Motor neuron (in vitro differentiated cells): Measurements from ENCODE around the gene URGCP. TPM values are rescaled to one million over a fixed set of nuclear protein-coding genes. Genes with fewer than 3 reads are reported as not detected.

Experiments used
- ATAC-seq, 8 experiments: fragments of 200-7000 bp; cut with Tn5 transposase; replicated peaks in 6 of 8; 2 replicates each; pipeline ENCODE4 v1.8.0; 2021; ENCODE audit warnings: mild to moderate bottlenecking in 8 of 8, moderate library complexity in 8 of 8
- H3K27ac ChIP-seq, 2 donors: fragments of 250-450 bp; sonication (Bioruptor Pico); 2 replicates each; pipeline ENCODE4 v1.9.0; 2021; ENCODE audit warnings: antibody characterized with exemption in 2 of 2, mild to moderate bottlenecking in 2 of 2, moderate library complexity in 1 of 2
- H3K4me1 ChIP-seq, 2 donors: fragments of 250-450 bp; sonication (Bioruptor Pico); replicated peaks in 1 of 2; 2 replicates each; pipeline ENCODE4 v1.6.1; 2021; ENCODE audit warnings: antibody characterized with exemption in 2 of 2, mild to moderate bottlenecking in 2 of 2, moderate library complexity in 1 of 2
- H3K4me3 ChIP-seq, 5 donors: fragments of 250-450 bp; sonication (Bioruptor Pico); 2 replicates each; pipeline ENCODE4 v1.9.0; 2021; ENCODE audit warnings: antibody characterized with exemption in 5 of 5, mild to moderate bottlenecking in 5 of 5, moderate library complexity in 4 of 5
- WGBS, 10 experiments: fragments of 450-650 bp; shearing (Covaris generic); methylation state at CpG; one replicate each; pipeline ENCODE4 v1.0.0; 2022; 5-methylcytosine and 5-hydroxymethylcytosine counted together
- in situ Hi-C, 9 experiments: fragments of 400-800 bp; cut with MboI; loops; one replicate each; pipeline ENCODE4 v1.15.0; 2021; ENCODE audit warnings: low sequenced_read_pairs in 9 of 9, low pct_unique_long_range_greater_than_20kb in 2 of 9; ENCODE audit not compliant: unreplicated experiment in 9 of 9
- total RNA-seq, 8 experiments: library from RNA; unstranded; fragments of 300-600 nt; gene quantifications; 2 replicates each; pipeline versions ENCODE4 v1.2.3 to v1.2.4, GENCODE V29; 2022

Gene URGCP
- 10 to 100 TPM; 20.1 to 50.1 (median 27.2) TPM for total RNA-seq

DNA sequence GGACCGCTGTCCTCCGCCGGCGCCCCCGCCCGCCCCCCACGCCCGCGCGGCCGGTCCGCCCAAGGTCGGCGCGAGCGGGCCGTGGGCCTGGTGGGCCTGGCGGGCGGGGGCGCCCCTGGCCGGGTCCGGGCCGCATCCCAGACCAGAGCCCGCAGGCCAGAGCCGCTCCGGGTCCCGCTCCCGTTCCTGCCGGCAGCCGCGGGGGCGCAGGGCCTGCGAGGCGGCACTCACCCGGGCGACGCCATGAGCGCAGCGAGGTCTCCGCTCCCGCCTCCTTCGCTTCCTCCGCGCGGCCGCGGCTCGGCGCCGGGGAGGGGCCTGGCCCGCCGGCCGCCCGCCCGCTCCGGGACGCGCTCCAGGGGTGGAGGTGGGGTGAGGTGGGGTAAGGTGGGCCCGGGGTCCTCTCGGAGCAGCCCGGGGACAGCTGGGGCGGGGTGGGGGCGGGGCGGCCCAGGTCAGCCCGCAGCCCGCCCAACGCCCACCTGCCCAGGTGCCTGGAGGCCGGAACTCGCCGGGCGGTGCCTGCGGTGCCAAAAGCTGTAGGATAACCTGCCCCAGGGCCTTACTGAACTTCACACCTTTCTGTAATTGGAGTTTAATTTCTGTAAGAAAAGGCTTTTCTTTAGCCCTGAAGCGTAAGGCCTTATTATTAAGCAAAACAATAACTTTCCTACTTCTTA is at the start of gene URGCP:
Gene URGCP, minus strand, starts transcription at position 266 of the 680 bp plus-strand sequence. Its CDS starts 21 bp downstream, at position 245.
- in situ Hi-C loops, result no loop called here
- WGBS, 10 experiments, result 0 to 80% (median 20%) methylated on average over 1 to 3 of the region's 73 CpGs; no CpG with 5 or more reads in 6 of the 10 experiments
- Histone ChIP-seq H3K4me1 (peaks cover 5 to 21% of the 10 kb centered on the region in 2 donors), H3K27ac (peak within 1 kb of the TSS; percentile 68 to 80), H3K4me3 (peak within 1 kb of the TSS; percentile 53 to 83 (median 71))
- ATAC-seq, result peak; percentile 47 to 83 (median 78)

DNA sequence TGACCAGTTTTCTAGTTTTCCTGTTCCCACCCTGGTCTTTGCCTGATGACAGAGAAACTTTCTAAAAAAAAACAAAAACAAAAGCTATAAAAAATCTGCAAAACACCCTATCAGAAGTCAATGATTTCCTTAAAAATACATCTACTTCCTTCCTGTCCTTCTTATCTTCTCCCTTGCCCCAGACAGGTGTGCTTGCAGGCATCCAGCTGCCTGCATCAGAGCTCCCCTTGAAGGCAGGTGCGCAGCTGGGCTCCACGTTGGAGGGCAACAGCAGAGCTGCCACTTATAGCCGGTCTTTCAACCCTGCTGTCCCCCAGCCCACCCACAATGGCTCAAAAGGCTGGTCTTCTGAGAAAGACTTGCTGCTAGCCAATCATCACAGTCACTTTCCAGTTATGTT is 49.6 kb upstream of the URGCP start:
- H3K4me3 ChIP-seq, result no peak overlapping the region
- ATAC-seq, result no peak
- no peak overlapping the region for H3K27ac ChIP-seq
- in situ Hi-C loops, result no loop called here
- no peaks in the 10 kb centered on the region for H3K4me1 ChIP-seq
- 20 to 100% (median 59%) methylated on average over 1 to 3 of the region's 3 CpGs; no CpG with 5 or more reads in 4 of the 10 experiments for WGBS, 10 experiments

DNA sequence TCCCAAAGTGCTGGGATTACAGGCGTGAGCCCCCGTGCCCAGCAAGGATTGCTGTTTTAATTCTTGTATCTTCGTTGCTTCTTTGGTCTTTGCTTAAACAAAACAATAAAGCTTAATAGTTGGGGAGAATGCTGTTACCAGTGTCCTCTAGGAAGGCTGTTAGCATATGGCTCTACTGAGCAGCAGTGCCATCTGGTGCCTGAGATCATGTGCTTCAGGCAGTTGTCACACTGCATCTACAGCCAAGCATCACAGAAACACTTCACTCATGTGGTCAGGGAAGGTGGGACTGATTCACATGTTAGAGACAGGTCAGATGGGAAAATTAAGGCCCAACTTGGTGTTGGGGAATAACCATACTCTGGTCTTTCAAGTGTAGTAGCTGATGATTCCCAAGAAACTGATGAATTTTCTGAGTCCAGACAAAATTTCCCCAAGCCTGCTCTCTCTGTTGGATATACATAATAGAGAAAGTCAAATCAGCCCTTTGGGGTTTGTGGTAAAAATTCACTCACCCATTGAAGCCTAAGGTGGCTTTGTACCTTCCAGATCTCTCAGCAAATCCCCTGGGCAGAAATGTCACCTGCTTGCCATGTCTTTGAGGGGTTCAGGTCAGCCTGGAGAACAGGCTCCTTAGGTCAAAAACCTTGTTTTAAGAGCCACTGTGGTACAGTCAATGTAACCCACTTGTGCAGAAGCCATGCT is 48.3 kb upstream of the URGCP start:
- Histone ChIP-seq H3K27ac (no peak overlapping the region), H3K4me3 (no peak overlapping the region), H3K4me1 (no peaks in the 10 kb centered on the region)
- 0 to 61% (median 50%) methylated on average over 1 to 3 of the region's 3 CpGs; no CpG with 5 or more reads in 5 of the 10 experiments for WGBS, 10 experiments
- in situ Hi-C loops, result no loop called here
- peak; percentile 68 to 100 (median 84) for ATAC-seq

DNA sequence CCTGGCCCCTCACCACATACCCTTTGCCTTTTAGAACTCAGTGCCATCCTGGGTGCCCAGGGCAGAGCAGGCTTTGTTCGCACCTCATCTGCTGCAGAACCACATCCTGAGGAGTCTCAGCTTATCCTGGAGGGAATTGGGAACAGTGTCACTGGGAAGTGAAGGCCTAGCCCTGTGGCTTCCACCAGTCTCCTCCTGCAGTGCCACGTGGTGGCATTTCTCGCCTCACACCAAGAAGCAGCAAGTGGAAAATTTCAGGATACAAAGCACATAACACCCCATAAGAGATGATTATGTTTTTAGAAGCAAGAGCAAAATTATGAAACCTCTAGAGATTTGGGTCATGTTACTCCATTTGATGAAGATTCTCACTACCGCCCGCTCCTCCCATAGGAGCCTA is 46.7 kb upstream of the URGCP start:
- in situ Hi-C loops, result no loop called here

GRCh38 chr7:43952028-43952427 is 45.6 kb upstream of the URGCP start:
- Histone ChIP-seq H3K27ac (no peak overlapping the region), H3K4me1 (no peaks in the 10 kb centered on the region), H3K4me3 (no peak overlapping the region)
- 63 to 88% (median 72%) methylated on average over 1 to 3 of the region's 3 CpGs; no CpG with 5 or more reads in 6 of the 10 experiments for WGBS, 10 experiments
- no peak for ATAC-seq
- in situ Hi-C loops, result no loop called here

More for the DNA sequence above, 46.7 kb upstream of the URGCP start:
- ATAC-seq, result no peak
- H3K4me1 ChIP-seq, result no peaks in the 10 kb centered on the region
- no peak overlapping the region for H3K27ac ChIP-seq
- H3K4me3 ChIP-seq, result no peak overlapping the region
- WGBS, 10 experiments, result 60 to 100% (median 100%) methylated on average over 1 to 5 of the region's 5 CpGs; no CpG with 5 or more reads in 1 of the 10 experiments

DNA sequence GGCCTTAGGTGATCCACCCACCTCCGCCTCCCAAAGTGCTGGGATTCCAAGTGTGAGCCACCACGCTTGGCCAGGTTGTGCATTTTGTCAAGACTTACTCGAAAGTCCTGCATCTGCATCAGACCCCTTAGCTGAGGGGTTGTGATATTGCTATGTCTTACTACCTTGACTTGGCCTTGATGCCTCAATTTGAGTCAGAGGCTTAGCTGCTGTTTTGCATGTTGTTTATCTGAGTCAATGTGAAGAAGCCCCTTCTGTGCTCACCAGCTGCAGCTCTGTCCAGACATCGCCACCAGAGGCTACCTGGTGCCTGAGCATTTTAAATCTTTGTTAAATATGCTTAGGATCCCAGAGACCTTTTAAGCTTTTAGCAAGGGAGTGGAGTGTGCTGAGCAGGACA is 37.9 kb upstream of the URGCP start:
- in situ Hi-C loops, result no loop called here
- H3K4me3 ChIP-seq, result no peak overlapping the region
- no peak for ATAC-seq
- H3K4me1 ChIP-seq, result no peaks in the 10 kb centered on the region
- 83 to 100% (median 93%) methylated on average over 1 to 4 of the region's 4 CpGs; no CpG with 5 or more reads in 4 of the 10 experiments for WGBS, 10 experiments
- H3K27ac ChIP-seq, result no peak overlapping the region

DNA sequence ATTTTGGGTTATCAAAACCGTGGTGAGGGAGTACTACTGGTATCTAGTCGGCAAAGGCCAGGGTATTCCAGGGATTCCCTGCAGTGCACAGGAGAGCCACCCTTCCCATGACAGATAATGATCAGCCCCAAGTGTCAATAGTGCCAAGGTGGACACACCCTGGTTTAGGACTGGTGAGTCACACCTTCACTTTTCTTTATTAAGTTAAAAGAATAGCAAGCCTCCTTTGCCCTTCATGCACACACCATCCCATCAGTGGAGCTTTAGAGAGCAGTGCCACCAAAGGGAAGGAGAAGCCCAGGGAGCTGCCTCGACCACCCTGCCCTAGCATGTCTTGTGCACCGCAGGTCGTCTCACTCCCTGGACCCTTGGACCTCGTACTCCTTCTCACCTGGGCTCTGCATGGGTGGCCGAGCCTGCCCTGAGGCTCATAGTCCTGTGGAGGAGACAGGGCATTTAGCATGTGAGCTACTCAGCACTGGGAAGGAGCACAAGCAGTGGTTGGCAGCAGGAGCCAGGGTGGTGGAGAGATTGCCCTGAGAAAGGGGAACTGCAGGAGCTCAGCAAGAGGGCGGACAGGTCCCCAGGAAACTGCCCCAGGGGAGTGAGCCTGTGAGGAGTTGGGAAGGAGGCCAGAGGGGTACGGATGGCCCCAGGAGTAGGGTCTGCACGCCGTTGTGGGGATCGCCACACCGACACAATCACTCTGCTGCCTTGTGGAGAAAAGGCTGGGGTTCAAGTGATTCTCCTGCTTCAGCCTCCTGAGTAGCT is 37.2 kb upstream of the URGCP start:
- H3K4me1 ChIP-seq, result no peaks in the 10 kb centered on the region
- peak in 2 of 8 experiments; percentile 25 to 33 for ATAC-seq
- WGBS, 10 experiments, result 8 to 88% (median 74%) methylated on average over 1 to 9 of the region's 13 CpGs; no CpG with 5 or more reads in 4 of the 10 experiments
- in situ Hi-C loops, result no loop called here
- no peak overlapping the region for H3K27ac ChIP-seq
- H3K4me3 ChIP-seq, result no peak overlapping the region

DNA sequence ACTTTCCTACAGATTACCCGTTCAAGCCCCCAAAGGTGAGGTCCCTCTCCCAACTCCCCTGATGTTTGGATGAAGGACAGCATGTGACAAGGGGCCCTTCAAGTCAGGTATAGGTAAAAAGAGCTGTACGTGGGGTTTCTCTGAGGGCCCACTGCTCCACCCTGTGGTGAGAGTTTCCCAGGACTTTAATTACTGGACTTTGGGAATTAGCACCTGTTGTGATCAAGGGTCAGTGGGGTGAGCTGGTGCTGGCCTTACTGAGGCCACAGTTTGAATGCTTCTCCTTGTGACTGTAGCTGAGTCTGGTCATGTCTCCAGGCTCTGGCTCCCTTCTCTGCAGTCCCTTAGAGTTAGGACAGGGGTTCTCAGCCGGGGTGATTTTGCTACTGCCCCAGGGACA is 36.6 kb upstream of the URGCP start:
- in situ Hi-C loops, result no loop called here
- 75 to 100% (median 94%) methylated on average over 1 to 2 of the region's 3 CpGs; no CpG with 5 or more reads in 6 of the 10 experiments for WGBS, 10 experiments
- no peak overlapping the region for H3K4me3 ChIP-seq
- ATAC-seq, result no peak
- H3K27ac ChIP-seq, result no peak overlapping the region
- no peaks in the 10 kb centered on the region for H3K4me1 ChIP-seq

DNA sequence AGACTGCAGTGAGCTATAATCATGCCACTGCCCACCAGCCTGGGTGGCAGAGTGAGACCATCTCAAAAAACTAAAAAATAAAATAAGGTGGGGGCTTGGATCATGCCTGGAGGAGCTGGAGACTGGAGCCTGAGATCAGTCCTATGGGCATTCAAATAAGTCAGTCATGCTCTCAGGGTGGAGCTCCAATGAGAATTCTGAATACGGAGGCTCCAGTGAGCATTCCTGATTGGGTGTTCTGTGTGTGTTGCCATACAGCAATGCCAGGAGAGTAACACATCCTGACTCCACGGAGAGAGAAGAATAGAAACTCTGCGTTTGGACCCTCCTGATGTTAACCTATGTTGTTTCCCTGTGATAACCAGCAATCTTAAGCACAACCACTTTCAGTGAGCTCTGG is 35.9 kb upstream of the URGCP start:
- 0 to 83% (median 35%) methylated on average over 1 to 2 of the region's 3 CpGs; no CpG with 5 or more reads in 4 of the 10 experiments for WGBS, 10 experiments
- in situ Hi-C loops, result no loop called here
- peak in 3 of 8 experiments; percentile 92 to 97 (median 96) for ATAC-seq

DNA sequence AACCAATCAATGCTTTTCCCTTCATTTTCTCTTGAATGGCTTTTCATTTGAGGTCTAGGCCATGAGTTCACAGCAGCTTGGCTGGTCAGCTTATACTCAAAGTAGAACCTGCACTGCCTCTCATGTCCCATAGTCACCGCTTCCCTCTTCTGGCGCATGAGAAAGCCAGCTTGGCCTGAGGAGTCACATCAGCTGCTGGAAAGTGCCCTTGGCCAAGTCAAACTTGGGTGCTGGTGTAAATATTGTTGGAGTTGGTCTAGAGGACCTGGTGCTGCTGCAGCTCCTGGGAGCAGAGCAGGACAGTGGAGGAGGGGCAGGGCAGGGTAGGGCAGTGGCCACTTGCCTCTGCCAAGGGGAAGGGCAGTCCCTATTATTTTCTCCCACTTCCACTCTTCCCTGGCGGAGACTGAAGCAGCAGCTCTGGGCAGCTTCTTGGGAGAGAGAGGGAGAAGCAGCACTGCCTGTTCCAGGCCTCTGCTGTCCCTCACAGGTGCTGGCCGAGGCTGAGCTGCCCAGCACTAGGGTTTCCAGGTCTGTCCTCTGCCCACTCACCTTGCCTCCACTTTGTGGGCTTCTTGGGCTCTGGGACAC is 32.6 kb upstream of the URGCP start:
- no peak overlapping the region for H3K4me3 ChIP-seq
- 67 to 100% (median 96%) methylated on average over 1 to 2 of the region's 4 CpGs; no CpG with 5 or more reads in 4 of the 10 experiments for WGBS, 10 experiments
- H3K27ac ChIP-seq, result no peak overlapping the region
- ATAC-seq, result no peak
- in situ Hi-C loops, result no loop called here
- no peaks in the 10 kb centered on the region for H3K4me1 ChIP-seq

More for the DNA sequence above, 35.9 kb upstream of the URGCP start:
- no peaks in the 10 kb centered on the region for H3K4me1 ChIP-seq
- H3K27ac ChIP-seq, result no peak overlapping the region
- no peak overlapping the region for H3K4me3 ChIP-seq

GRCh38 chr7:43937444-43937843 is 31.0 kb upstream of the URGCP start:
- in situ Hi-C loops, result no loop called here
- Histone ChIP-seq H3K4me1 (no peaks in the 10 kb centered on the region), H3K4me3 (no peak overlapping the region), H3K27ac (no peak overlapping the region)
- ATAC-seq, result no peak
- WGBS, 10 experiments, result 31 to 100% (median 72%) methylated on average over 1 to 3 of the region's 3 CpGs; no CpG with 5 or more reads in 2 of the 10 experiments

GRCh38 chr7:43933902-43934560 is 27.6 kb upstream of the URGCP start:
- Histone ChIP-seq H3K4me1 (no peaks in the 10 kb centered on the region), H3K27ac (no peak overlapping the region), H3K4me3 (no peak overlapping the region)
- in situ Hi-C loops, result no loop called here
- peak in 3 of 8 experiments; percentile 18 to 25 (median 20) for ATAC-seq
- 75 to 100% (median 98%) methylated on average over 1 to 3 of the region's 3 CpGs; no CpG with 5 or more reads in 1 of the 10 experiments for WGBS, 10 experiments
